HL-60/S4 treated with retinoic acid at 250 ng/mL for 4 days and 3 days (cell line): ENCODE results near the gene CHCHD6.

ENCODE experiments used
- in situ Hi-C: fragments of 300-500 bp; cut with MboI; formaldehyde crosslinking; loops from 2 replicates; pipeline ENCODE4 v1.7.0; 2022; ENCODE audit warnings: low sequenced_read_pairs

The CHCHD6 gene

DNA sequence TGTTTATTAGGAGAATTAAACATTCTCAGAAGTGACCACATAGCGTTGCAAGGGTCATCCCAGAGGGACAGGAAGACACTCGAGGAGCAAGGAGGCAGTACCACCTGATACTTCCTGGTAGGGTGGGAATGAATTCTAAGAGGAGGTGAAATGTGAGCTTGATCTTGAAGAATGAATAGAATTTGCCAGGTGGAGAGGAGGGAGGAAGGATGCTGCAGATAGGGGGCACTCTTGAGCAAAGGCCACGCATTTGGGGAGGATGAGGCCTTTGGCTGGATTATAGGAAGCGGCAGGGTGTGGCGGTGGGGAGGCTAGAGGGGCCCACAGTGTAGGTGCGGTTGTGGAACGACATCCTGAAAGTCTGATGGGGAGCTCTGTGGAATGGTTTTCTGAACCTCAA, 33.5 kb downstream of the CHCHD6 start:
- in situ Hi-C loops: no loop called here

GRCh38 chr3:126742057-126742456, 38.0 kb downstream of the CHCHD6 start:
- in situ Hi-C loops: no loop called here

- in situ Hi-C loops: no loop called here
Observed at GRCh38 chr3:126743350-126743749, 39.3 kb downstream of the CHCHD6 start.

DNA sequence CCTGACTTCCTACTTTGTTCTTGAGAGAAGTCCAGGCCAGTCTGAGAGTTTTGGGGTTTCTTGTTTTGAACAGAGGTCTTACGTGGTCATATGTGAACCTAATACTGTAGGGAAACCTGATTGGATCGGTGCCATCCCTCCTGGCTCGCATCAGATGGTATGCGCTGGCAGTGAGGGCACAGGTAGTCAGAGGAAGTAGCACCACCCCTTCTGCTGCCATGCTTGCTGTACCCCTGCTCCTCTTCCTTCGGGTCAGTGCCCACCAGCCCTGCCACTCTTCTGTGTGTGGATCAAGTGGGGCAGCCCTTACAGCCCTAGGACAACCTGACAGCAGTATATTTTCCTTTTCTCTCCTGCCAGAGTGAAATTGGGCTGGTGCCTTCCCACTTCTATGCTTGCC, 39.7 kb downstream of the CHCHD6 start:
- in situ Hi-C loops: no loop called here

DNA sequence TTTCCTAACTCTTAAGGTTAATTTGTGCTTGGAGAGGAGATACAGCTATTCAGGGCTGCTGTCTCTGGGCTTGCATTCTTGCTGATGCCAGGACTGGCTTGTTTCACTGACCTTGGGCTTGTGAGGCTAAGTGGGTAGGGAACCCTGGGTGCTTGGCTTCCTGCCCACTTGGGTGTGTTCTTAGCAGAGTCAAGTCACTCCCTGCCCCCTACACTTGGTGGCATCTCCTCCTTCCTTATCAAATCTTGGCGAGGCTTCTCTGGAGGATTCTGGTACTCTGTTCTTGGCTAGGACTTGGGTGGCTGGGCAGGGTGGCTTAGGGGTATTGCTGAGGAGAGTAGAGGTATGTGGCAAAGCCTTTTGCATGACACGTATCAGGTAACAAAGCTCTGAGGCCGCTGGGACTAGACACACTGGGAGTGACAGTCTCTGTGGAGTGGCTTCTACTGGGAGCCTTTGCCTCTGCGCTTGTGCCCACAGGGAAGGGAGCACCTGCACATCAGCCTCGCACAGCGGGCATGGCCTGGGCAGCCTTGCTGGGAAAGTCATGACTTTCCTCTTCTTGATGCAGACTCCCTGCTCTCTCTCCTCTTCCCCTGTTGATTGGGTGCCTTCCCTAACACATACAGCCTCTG, 41.8 kb downstream of the CHCHD6 start:
- in situ Hi-C loops: no loop called here

DNA sequence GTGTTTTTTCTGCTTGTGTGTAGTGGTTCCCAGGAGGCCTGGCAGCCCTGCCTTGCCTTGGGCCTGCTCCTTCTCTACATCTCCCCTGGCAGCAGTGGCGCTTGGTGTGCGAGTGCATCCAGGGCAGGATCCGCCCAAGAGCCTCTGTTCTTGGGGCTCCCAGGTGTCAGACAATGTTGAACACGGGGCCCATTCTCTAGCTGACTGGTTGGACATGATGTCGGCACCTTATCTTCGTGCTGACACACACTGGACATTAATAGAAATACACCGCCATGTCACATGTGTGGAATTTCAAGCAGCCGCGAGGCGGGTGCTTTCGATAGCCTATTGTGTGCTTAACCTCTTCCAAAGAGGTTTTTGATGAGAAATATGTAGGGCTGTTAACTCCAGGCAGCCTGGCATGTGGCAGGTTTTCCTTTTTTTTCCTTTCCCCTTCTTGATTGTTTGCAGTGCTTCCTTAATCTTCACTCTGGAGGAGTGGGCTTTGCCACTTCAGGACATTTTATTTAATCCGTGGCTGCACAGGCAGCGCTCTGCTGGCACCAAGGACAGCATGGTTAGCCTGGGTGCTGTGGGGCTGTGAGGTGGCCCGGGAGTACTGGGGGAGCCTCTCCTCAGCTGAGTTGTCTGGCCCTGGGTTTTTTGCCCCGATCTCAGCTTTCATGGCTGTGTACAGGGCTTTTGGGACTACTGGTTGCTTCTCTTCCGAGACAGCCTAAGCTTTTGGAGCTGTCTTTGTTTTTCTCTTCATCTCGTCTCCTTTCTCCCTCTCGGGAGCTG, 42.5 kb downstream of the CHCHD6 start:
- in situ Hi-C loops: no loop called here

GRCh38 chr3:126747768-126748167, 43.7 kb downstream of the CHCHD6 start:
- in situ Hi-C loops: no loop called here

DNA sequence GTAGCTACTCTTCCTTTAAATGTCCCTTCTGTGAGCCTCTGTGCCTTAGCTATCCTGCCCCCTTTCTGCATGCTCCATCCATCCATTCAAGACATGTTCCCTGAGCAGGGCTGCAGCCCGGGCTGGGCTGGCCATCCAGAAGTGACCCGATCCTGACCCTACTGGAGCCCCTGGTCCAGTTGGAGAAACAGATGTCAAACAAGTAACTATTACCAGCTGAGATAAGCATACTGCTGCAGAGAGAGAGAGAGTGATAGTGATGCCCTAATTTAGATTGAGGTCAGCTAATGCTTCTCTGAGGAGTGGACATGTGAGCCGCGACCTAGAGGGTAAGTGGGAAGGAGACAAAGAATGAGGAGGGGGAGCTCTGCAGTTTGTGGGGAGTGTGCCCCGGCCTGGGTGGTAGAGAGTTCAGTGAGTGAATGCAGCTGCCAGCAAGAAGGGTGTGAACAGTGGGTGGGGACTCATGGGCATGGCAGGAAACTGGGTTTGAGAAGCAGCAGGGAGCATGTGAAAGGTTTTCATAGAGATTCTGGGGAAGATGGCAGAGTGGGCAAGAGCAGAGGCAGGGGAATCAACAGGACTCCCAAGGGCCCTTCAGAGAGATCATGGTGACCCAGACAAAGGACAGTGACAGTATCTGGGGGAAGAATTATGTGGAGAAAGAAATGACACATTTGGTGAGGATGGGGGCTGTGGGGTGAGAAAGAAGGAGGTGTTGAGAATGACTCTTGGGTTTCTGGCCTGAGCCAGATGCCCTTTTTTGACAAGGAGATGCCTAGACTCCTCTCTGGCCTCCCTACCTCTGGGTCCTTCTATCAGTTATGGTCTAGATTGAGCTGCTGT, 44.9 kb downstream of the CHCHD6 start:
- in situ Hi-C loops: no loop called here

- in situ Hi-C loops: no loop called here
Observed at GRCh38 chr3:126749547-126749875, 45.5 kb downstream of the CHCHD6 start.

- in situ Hi-C loops: no loop called here
Observed at GRCh38 chr3:126749931-126750755, 46.1 kb downstream of the CHCHD6 start.

- in situ Hi-C loops: no loop called here
Observed at GRCh38 chr3:126750756-126751121, 46.7 kb downstream of the CHCHD6 start.

DNA sequence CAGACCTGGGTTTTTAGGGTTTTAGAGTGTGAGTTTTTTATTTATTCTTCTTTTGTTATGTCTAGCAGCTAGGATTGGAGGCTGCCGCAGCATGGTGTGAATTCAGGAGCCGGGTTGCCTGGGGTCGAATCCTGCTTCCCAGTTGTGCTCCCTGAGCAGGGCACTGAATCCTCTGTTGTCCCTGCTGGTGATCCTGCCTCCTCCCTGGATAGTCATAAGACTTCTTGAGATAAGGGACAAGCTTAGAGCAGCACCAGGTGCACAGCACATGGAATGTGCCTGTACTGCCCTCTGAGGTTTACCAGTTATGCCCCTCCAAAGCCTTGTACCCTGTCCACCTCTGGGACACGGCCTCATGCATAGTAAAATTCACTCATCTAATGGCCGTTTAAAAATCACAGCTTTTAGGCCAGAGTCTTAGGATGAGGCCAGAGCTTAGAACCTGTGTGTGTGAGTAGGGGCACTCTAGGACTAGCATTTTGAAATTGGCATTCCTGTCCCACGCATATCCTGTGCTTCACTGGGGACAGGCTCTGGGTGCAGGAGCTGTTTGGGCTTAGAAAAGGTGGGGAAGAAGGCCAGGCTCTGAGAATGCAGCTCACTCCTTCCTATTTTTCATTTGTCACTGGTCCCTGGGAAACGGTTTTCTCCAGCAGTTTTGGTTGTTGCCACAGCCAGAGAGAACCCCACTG, 47.7 kb downstream of the CHCHD6 start:
- in situ Hi-C loops: no loop called here

DNA sequence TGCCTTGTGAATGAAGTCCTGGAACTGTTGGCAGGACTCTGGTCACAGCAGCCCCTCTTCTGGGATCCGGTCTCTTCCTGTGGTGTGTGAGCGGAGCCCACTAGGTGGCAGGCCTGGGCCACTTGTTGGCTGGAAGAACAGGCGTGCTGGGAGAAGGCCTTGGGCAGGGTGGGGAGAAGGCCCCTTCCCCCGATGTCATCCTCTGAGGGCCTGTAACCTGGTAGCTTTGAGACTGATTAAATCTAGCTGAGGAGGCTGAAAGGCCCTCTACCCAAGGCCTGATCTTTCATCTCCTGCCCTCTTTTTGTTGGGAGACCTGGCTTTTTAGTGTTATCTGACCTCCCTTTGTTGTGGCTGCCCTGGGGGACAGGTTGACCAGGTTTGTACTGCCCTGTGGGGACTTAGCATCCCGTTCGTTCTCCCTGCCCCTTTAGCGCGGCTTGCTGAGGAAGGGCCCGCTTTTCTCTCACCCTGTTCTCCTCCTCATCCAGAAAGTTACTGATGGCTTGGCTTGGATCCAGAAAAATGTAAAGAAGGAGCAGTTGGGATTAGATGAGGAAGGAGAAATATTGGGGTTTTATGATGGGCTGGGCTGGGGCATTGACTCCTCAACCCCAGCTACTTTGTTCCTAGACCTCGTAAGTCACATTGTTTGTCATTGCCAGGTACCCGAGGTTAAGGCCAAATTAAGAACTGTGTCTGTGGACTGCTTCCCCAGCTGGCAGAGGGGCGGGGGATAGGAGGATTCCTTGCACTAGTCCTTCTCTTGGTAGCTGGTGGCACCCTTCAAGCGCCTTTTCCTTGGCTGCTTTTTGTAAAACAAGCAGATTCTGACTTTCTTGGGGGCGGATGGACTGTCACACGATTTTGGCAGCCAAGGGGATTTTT, 48.5 kb downstream of the CHCHD6 start:
- in situ Hi-C loops: no loop called here

DNA sequence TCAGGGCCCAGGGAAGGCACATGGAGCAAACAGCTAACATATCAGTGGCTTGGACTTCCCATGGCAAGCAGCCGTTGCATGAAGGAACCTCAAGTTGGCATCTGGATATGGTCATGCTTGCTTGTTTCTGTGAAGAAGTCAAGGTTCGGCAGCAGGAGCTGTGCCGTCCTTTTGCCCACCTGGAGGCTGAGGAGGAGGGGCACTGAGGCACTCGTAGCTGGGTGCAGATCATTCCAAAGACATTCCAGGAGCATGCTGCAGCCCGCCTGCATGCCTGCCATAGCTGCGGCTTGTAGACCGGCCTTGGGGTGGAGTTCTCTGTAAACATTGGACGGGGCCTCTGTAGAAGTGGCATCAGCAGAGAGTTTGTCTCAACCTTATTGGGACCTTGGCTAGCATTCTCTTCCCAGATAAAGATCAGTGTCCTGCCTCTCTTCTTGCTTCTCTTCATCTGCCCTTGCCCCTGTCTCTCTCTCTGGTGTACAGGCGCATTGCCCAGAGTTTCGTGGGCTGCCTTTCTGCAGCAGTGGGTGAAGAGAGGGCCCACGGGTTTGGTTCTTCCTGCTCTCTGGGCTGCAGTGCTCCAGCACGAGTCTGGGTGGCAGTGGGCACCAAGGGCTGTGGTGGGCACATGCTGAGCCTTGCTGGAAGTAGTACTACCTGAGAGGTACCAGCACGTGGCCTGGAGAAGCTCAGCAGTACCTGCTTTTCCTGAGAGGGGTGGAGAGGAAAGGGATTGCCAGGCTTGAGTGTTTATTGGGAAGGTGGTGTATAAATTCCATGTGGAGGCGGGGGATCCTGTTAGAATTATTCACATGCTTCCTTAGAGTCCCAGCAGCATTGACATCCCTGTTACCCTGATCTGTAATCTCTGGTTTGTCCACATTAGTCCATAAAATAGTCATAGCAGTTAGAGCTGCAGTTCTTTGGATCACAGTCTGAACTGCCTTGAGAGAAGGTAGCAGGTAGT, 49.4 kb downstream of the CHCHD6 start:
- in situ Hi-C loops: no loop called here

- in situ Hi-C loops: no loop called here
Observed at GRCh38 chr3:126755866-126756265, 51.8 kb downstream of the CHCHD6 start.

DNA sequence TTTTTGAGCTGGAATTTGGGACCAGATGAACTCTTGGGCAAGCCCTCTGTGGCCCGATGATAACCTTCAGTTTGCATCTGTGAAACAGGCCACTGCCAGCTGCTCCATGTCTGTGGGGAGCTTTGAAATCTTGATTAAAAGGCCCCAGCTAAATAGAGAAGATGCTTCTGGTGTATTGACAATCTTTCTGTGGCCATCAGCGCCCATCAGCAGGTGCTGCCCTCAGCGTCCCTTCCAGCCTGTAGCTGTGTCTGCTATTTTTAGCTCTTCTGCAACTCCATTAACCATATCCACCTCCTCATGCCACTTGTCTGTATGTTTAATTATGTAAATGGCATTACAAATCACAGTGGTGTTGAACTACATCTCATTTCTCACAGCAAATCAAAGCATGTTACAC, 54.0 kb downstream of the CHCHD6 start:
- in situ Hi-C loops: no loop called here

- in situ Hi-C loops: no loop called here
Observed at GRCh38 chr3:126758882-126759281, 54.8 kb downstream of the CHCHD6 start.

- in situ Hi-C loops: no loop called here
Observed at GRCh38 chr3:126760541-126760940, 56.5 kb downstream of the CHCHD6 start.
